Mammary epithelial cell (primary cell): ENCODE results near the gene MORN1.

ENCODE experiments used
- CTCF ChIP-seq, 2 donors: IDR thresholded peaks in 1 of 2; conservative IDR thresholded peaks in 1 of 2; 2 replicates each; pipeline ENCODE4 v1.5.1; 2011 to 2012; ENCODE audit warnings: inconsistent platforms in 2 of 2, low read length in 2 of 2, mild to moderate bottlenecking in 2 of 2, control low read depth in 1 of 2, low read depth in 1 of 2; ENCODE audit not compliant: insufficient read depth in 1 of 2; ENCODE audit errors: extremely low read depth in 1 of 2
- EZH2 ChIP-seq: IDR thresholded peaks from 2 replicates; pipeline ENCODE4 v1.6.1; 2012; ENCODE audit warnings: low read length, inconsistent platforms, borderline replicate concordance

GRCh38 chr1:2388004-2388913 is 3.1 kb downstream of the MORN1 start:
- TF ChIP-seq CTCF (conservative IDR thresholded peaks at IDR 0.05 in 1 of 2, IDR thresholded peaks at IDR 0.05 in 1 of 2; ENCODE audit: extremely low read depth in 1 of 2, insufficient read depth in 1 of 2, low read depth in 1 of 2, low read length in 2 of 2) (no peak), EZH2 (no peak)
